Camera-type eye (tissue), 1 donor: Measurements from ENCODE around the gene TNNI2. TPM values are rescaled to one million over a fixed set of nuclear protein-coding genes. Genes with fewer than 3 reads are reported as not detected.

Source experiments
- total RNA-seq: library from RNA; depleted of rRNA; stranded (reverse); fragments of >200 nt; gene quantifications from one replicate; pipeline ENCODE4 v1.2.3, GENCODE V29; 2014

TNNI2 gene
- 103 TPM for total RNA-seq

GRCh38 chr11:1838426-1839144 is at the start of gene TNNI2:
Gene TNNI2, plus strand, starts transcription at chr11:1838981. Its CDS starts 716 bp downstream, at chr11:1839697.

GRCh38 chr11:1834779-1835670 is 3.8 kb upstream of the TNNI2 start, which contains the start of gene SYT8:
Gene SYT8, plus strand, starts transcription at chr11:1834990. Its CDS starts 116 bp downstream, at chr11:1835106.

GRCh38 chr11:1852877-1853276 is 14.1 kb downstream of the TNNI2 start, which contains the start of gene LSP1:
Gene LSP1, plus strand, starts transcription at chr11:1853084. Its CDS starts 61 bp downstream, at chr11:1853145.

Other genes starting within 250 kb of the TNNI2 start
- not detected for gene KRTAP5-2, start 240.7 kb upstream of the TNNI2 start, total RNA-seq
- not detected for gene KRTAP5-3, start 230.5 kb upstream of the TNNI2 start, total RNA-seq
- gene KRTAP5-4, start 216.8 kb upstream of the TNNI2 start, total RNA-seq = not detected
- gene KRTAP5-5, start 209.2 kb upstream of the TNNI2 start, total RNA-seq = 0.44 TPM
- gene KRTAP5-6, start 141.8 kb upstream of the TNNI2 start, total RNA-seq = not detected
- 9.5 TPM for gene IFITM10, start 88.4 kb upstream of the TNNI2 start, total RNA-seq
- gene CTSD, start 75.1 kb upstream of the TNNI2 start, total RNA-seq = 167 TPM
- 9.7 TPM for gene SYT8, start 4.0 kb upstream of the TNNI2 start, total RNA-seq
- gene LSP1, start 14.1 kb downstream of the TNNI2 start, total RNA-seq = 29.1 TPM
- 0.16 TPM for gene PRR33, start 52.9 kb downstream of the TNNI2 start, total RNA-seq
- gene TNNT3, start 80.7 kb downstream of the TNNI2 start, total RNA-seq = 154 TPM
- 33.5 TPM for gene MRPL23, start 108.4 kb downstream of the TNNI2 start, total RNA-seq
- gene H19, start 158.9 kb downstream of the TNNI2 start, total RNA-seq = 3,111 TPM